Nucleus accumbens (tissue), 56 donors: Measurements from ENCODE around the gene SGF29.
"Not testable (repeated sequence)": the region's sequence is repeated elsewhere in the genome, so short reads cannot be mapped to it uniquely, and the experiment has no call there.

Experiments
- DNase-seq, 56 donors: peaks; one replicate each; lab custom pipeline; 2025; lab: John Stamatoyannopoulos, UW

SGF29 gene

GRCh38 chr16:28553776-28554633 lies at the start of gene SGF29:
Gene SGF29 (plus strand): TSS chr16:28553920. CDS start chr16:28581070, 27,150 bp downstream.
- peak; percentile 38 to 98 (median 92) for DNase-seq

GRCh38 chr16:28504707-28505404 lies 48.9 kb upstream of the SGF29 start:
- DNase-seq = no peak

GRCh38 chr16:28505489-28506137 lies 48.1 kb upstream of the SGF29 start:
- DNase-seq = no peak

- no peak for DNase-seq
Measured at GRCh38 chr16:28511031-28511430, 42.7 kb upstream of the SGF29 start.

GRCh38 chr16:28511801-28512789 lies 41.6 kb upstream of the SGF29 start:
- no peak for DNase-seq

GRCh38 chr16:28513484-28514181 lies 40.1 kb upstream of the SGF29 start:
- DNase-seq = no peak

- no peak for DNase-seq
Measured at GRCh38 chr16:28514246-28514645, 39.5 kb upstream of the SGF29 start.

- DNase-seq = no peak
Measured at GRCh38 chr16:28520672-28521071, 33.0 kb upstream of the SGF29 start.

GRCh38 chr16:28521436-28521835 lies 32.3 kb upstream of the SGF29 start:
- DNase-seq = no peak

- DNase-seq = no peak
Measured at GRCh38 chr16:28522792-28523191, 30.9 kb upstream of the SGF29 start.

- DNase-seq = no peak
Measured at GRCh38 chr16:28524681-28525171, 29.0 kb upstream of the SGF29 start.

- no peak for DNase-seq
Measured at GRCh38 chr16:28526201-28527099, 27.3 kb upstream of the SGF29 start.

- not testable (repeated sequence) for DNase-seq
Measured at GRCh38 chr16:28527100-28527785, 26.5 kb upstream of the SGF29 start.

- DNase-seq = no peak
Measured at GRCh38 chr16:28527985-28528384, 25.7 kb upstream of the SGF29 start.

GRCh38 chr16:28528463-28528867 lies 25.3 kb upstream of the SGF29 start:
- no peak for DNase-seq

- no peak for DNase-seq
Measured at GRCh38 chr16:28529124-28529523, 24.6 kb upstream of the SGF29 start.
